HG02623 (cell line): ENCODE measurements around the gene PRSS53.

Experiments
- ATAC-seq: cut with Tn5 transposase; IDR thresholded peaks from one replicate; pipeline ENCODE4 v1.9.1; 2021; ENCODE audit warnings: moderate library complexity; ENCODE audit not compliant: unreplicated experiment

The PRSS53 gene

DNA sequence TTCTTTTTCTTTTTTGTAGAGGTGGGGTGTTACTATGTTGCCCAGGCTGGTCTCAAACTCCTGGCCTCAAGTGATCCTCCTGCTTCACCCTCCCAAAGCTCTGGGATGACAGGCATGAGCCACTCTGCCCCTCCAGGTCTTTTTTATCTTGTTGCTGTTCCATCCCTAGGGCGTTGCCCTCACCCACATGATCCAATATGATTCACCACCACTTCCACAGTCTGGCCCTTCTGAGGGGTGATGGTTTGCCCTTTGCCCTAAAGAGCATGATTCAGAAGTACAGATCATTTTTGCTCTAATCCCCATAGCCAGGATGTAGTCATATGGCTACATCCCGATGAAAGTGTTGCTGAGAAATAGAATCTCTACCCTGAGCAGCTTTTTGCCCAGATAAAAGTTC is 36.6 kb downstream of the PRSS53 start:
- ATAC-seq, result no peak

DNA sequence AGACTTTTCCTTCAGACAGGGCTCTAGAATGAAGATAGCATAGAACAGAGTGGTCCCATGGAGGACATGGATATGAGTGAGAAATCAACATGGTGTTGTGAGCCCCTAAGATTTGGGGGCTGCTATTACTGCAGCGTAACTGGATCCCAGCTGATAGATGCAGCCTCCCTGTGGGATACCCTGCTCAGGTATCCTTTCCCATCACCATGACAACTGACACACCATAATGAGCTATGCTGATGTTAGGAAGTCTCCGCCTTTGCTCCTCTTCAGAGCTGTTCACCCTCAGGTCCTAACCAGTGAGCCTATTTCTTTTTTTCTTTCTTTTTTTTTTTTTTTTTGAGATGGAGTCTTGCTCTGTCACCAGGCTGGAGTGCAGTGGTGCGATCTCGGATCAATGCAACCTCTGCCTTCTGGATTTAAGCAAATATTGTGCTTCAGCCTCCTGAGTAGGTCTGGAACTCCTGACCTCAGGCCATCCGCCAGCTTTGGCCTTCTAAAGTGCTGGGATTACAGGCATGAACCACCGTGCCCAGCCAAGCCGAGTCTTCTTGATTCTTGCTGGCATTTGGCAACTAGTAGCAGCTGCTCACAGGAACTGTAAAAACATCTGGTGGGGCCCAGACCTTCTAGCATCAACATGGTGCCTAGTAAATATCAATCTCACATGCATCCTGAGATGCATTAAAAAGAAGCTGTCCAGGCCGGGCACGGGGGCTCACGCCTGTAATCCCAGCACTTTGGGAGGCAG is 38.3 kb downstream of the PRSS53 start:
- no peak for ATAC-seq

DNA sequence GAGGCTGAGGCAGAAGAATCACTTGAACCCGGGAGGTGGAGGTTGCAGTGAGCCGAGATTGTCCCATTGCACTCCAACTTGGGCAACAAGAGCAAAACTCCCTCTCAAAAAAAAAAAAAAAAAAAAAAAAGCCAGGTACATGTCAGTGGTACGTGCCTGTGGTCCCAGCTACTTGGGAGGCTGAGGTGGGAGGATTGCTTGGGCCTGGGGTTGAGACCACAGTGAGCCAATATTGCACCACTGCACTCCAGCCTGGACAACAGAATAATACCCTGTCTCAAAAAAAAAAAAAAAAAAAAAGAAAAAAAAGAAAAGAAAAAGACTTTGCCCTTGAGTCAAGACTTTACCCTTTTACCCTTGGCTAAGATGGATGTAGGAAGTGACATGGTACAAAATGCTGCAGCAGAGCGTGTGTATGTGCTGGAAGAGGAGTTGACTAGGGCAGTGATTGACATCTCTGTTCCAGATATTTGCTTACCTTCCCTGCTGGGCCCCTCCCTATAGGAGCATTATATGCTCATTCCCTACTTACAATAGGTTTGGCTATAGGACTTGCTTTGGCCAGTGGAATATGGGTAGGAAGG is 44.8 kb downstream of the PRSS53 start:
- no peak for ATAC-seq

DNA sequence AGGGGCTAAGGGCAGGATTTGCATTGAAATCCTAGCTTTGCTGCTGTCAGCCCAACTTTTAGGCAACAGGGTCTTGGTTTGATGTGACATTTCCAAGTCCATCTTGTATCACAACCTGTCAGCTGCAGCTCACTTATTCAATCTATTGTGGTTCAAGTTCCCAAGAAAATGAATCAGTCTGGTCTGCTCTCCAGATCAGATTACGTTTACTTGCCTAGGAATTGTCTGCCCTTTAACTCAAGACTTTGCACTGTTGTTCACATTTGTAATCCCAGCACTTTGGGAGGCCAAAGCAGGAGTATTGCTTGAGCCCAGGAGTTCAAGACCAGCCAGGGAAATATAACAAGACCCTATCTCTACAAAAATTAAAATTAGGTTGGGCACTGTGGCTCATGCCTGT is 45.4 kb downstream of the PRSS53 start:
- ATAC-seq, result no peak

DNA sequence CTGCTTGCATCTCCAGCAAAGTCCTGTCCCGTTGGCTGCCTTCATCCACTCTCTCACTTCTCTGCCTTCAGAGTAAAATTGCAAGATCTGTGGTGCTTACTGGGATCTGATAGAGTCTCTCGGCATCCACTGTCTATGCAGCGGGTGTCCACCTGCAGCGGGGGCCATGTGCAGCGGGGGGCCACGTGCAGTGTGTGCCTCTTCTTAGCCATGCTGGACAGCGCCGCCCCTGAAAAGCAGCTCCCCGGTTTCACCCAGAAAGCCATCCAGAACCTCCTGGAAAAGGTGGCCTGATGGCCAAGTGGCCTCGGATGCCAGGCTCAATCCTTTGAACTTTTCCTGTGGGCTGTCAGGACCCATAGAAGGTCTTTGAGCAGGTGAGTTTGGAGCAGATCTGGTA is 45.9 kb downstream of the PRSS53 start:
- ATAC-seq, result no peak

DNA sequence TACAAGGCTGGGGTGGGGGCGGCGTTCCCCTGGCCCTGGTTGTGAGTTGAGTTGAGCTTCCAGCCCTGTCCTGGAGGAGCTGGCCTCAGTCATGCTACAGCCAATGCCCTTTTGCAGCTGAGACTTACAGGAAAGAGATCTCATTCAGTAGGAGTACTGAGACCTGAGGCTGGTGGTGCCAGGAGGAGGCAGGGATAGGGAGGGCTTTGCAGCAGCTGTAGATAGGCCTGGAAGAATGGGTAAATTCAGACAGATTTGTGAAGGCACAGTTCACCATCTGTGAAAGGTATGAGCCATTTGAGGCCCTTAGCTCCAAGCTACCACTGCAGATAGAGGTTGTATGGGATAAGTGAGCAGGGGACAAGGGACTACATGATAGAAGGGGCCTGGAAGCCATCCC is 49.8 kb downstream of the PRSS53 start:
- no peak for ATAC-seq

DNA sequence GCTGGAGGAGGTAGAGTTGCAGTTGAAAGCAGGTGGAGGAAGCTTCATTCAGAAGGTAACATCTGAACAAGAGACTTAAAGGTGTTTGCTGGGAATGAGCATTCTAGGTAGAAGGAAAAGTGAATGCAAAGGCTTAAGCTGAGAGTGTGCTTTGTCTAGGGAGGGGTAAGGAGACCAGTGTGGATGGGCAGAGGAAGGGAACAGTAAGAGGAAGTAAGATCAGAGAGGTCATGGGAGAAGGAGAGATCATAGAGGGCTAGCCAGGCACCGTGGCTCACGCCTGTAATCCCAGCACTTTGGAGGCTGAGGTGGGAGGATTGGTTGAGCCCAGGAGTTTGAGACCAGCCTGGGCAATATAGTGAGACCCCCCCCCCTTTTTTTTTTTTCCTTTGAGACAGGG is 52.1 kb downstream of the PRSS53 start:
- no peak for ATAC-seq

DNA sequence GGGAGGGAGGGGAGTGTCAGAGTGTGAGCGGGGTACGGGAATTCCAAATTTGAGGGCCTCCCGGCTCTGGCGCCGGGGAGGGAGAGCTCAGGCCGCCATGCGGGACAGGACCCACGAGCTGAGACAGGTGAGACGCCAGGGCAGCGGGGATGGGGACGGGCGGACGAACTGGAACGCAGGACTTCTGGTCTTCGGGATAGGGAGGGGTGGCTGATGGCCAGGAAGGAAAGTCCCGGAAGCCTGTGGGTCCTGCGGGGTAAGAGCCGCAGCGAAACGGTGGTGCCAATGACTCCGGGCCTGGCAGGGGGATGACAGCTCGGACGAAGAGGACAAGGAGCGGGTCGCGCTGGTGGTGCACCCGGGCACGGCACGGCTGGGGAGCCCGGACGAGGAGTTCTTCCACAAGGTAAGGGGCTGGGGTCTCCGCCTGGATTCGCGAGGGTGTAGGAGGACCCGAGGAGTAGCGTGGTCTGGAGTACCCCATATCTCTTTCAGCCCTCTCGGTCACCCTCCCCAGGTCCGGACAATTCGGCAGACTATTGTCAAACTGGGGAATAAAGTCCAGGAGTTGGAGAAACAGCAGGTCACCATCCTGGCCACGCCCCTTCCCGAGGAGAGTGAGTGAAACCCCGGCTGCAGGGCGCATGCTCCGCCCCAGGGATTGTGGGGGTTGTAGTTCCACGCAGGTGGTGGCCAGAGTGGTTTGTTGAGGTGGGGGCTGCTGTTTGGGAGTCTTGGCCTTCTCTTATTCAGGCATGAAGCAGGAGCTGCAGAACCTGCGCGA is 54.8 kb downstream of the PRSS53 start:
- ATAC-seq, result peak; percentile 25
